HepG2 (cell line): ENCODE data around the gene PIEZO2. TPM values are rescaled to one million over a fixed set of nuclear protein-coding genes. Genes with fewer than 3 reads are reported as not detected.

Source experiments
- ATAC-seq: fragments of 200-7000 bp; cut with Tn5 transposase; 3 replicates; pipeline ENCODE4 v1.9.1; 2020; ENCODE audit warnings: mild to moderate bottlenecking, moderate library complexity
- BruUV-seq: library from RNA; stranded (reverse); fragments of 400-500 nt; replicated peaks from 2 replicates; lab custom pipeline; 2021; lab: Mats Ljungman, UMichigan
- CTCF ChIA-PET: fragments of 300-600 bp; formaldehyde crosslinking; extraction: SDS; loops from one replicate; lab custom pipeline; 2021; ENCODE audit warnings: low total read pairs, inconsistent platforms, low intra/inter-chr PET ratio; lab: Yijun Ruan, JAX
- POLR2A ChIA-PET: fragments of 350-600 bp; sonication (Branson Sonifier 250); formaldehyde crosslinking; loops from one replicate; lab custom pipeline; 2020; ENCODE audit warnings: antibody characterized with exemption, inconsistent platforms; lab: Yijun Ruan, JAX
- DNase-seq: peaks from one replicate; pipeline ENCODE4 v3.0.0-alpha.2; 2015; ENCODE audit warnings: low spot score
- FAIRE-seq: peaks from 3 replicates; lab custom pipeline; 2011; peaks lifted over from hg19 to GRCh38; lab: Jason Lieb, UNC
- H2AFZ ChIP-seq: one replicate; pipeline ENCODE4 v1.6.1; 2011; ENCODE audit warnings: low read length, inconsistent platforms
- H3K27ac ChIP-seq: fragments of 300-600 bp; 3 replicates; pipeline ENCODE4 v1.8.0; 2011; ENCODE audit warnings: mixed run types, mild to moderate bottlenecking, mixed read lengths, low read length, inconsistent platforms; ENCODE audit not compliant: insufficient read depth; ENCODE audit errors: extremely low read length
- H3K27me3 ChIP-seq, 2 experiments: fragments of 200-600 bp in 1 of 2; 2 replicates in 1 of 2; 3 replicates in 1 of 2; pipeline versions ENCODE4 v1.6.0 to v1.8.0; 2011; ENCODE audit warnings: low read length in 2 of 2, mild to moderate bottlenecking in 2 of 2, moderate library complexity in 2 of 2, inconsistent platforms in 1 of 2; ENCODE audit not compliant: insufficient read depth in 2 of 2, control insufficient read depth in 1 of 2
- H3K36me3 ChIP-seq, 2 experiments: fragments of 200-600 bp in 1 of 2; replicated peaks in 1 of 2; 2 replicates in 1 of 2; 3 replicates in 1 of 2; pipeline versions ENCODE4 v1.5.1 to v1.8.0; 2011; ENCODE audit warnings: low read length in 2 of 2, inconsistent platforms in 1 of 2; ENCODE audit not compliant: insufficient read depth in 2 of 2, control insufficient read depth in 1 of 2
- H3K4me1 ChIP-seq: 2 replicates; pipeline ENCODE4 v1.5.1; 2012; ENCODE audit warnings: low read length, inconsistent platforms; ENCODE audit not compliant: insufficient read depth
- H3K4me2 ChIP-seq: 2 replicates; pipeline ENCODE4 v1.6.0; 2011; ENCODE audit warnings: low read depth, low read length, inconsistent platforms
- H3K4me3 ChIP-seq, 3 experiments: fragments of 200-600 bp in 1 of 3; sonication (generic), shearing (Covaris generic) in 1 of 3; replicated peaks in 1 of 3; 2 replicates each; pipeline ENCODE4 v1.5.1; 2011 to 2016; ENCODE audit warnings: low read length in 3 of 3, inconsistent platforms in 2 of 3, low read depth in 2 of 3, mild to moderate bottlenecking in 2 of 3, control low read depth in 1 of 3, mixed read lengths in 1 of 3; ENCODE audit not compliant: insufficient read depth in 1 of 3
- H3K79me2 ChIP-seq: one replicate; pipeline ENCODE4 v1.6.1; 2011; ENCODE audit warnings: low read length, inconsistent platforms; ENCODE audit not compliant: insufficient read depth
- H3K9ac ChIP-seq: 2 replicates; pipeline ENCODE4 v1.6.0; 2011; ENCODE audit warnings: mild to moderate bottlenecking, low read depth, low read length, inconsistent platforms; ENCODE audit not compliant: insufficient read depth
- H3K9me3 ChIP-seq: 2 replicates; pipeline ENCODE4 v1.5.1; 2012; ENCODE audit warnings: mild to moderate bottlenecking, low read length
- H4K20me1 ChIP-seq: 2 replicates; pipeline ENCODE4 v1.6.0; 2011; ENCODE audit warnings: inconsistent platforms, mild to moderate bottlenecking, low read length, moderate library complexity; ENCODE audit not compliant: insufficient read depth
- E2F1 ChIP-seq: sonication (generic); formaldehyde crosslinking; IDR thresholded peaks from 2 replicates; pipeline ENCODE4 v1.5.0; 2020; ENCODE audit warnings: missing genetic modification reagents
- KMT2B ChIP-seq: IDR thresholded peaks from 2 replicates; pipeline ENCODE4 v1.6.1; 2016; ENCODE audit warnings: missing genetic modification reagents, missing compliant biosample characterization
- MLXIP ChIP-seq: sonication (generic); formaldehyde crosslinking; IDR thresholded peaks from 2 replicates; pipeline ENCODE4 v1.9.0; 2021; ENCODE audit warnings: missing genetic modification reagents, borderline replicate concordance
- REXO4 ChIP-seq: sonication (generic); formaldehyde crosslinking; IDR thresholded peaks from 2 replicates; pipeline ENCODE4 v1.8.0; 2022; ENCODE audit warnings: missing genetic modification reagents, mild to moderate bottlenecking, borderline replicate concordance
- ZNF431 ChIP-seq: sonication (generic); formaldehyde crosslinking; IDR thresholded peaks from 2 replicates; pipeline ENCODE4 v1.9.0; 2022; ENCODE audit warnings: missing genetic modification reagents, low read depth, mild to moderate bottlenecking, borderline replicate concordance
- ZNF597 ChIP-seq: sonication (generic); formaldehyde crosslinking; IDR thresholded peaks from 2 replicates; pipeline ENCODE4 v1.5.0; 2020; ENCODE audit warnings: missing genetic modification reagents
- ZNF614 ChIP-seq: IDR thresholded peaks from 2 replicates; pipeline ENCODE4 v1.6.1; 2018; ENCODE audit warnings: missing biosample characterization, missing genetic modification reagents, inconsistent platforms, borderline replicate concordance
- ZNF75D ChIP-seq: sonication (generic); formaldehyde crosslinking; IDR thresholded peaks from 2 replicates; pipeline ENCODE4 v1.8.1; 2023; ENCODE audit warnings: missing genetic modification reagents, mild to moderate bottlenecking, borderline replicate concordance
- WGBS: methylation state at CpG from one replicate; pipeline ENCODE4 v1.1.6; 2017; ENCODE audit warnings: low lambda C conversion rate; 5-methylcytosine and 5-hydroxymethylcytosine counted together
- in situ Hi-C: cut with HindIII; loops from 2 replicates; pipeline ENCODE4 v1.10.0; 2017; ENCODE audit warnings: low pct_unique_long_range_greater_than_20kb; ENCODE audit not compliant: extremely low pct_ligation_motif_present
- intact Hi-C: fragments of 100-400 bp; cut with micrococcal nuclease; formaldehyde crosslinking; loops from one replicate; pipeline ENCODE4 v1.10.0; 2022; ENCODE audit not compliant: unreplicated experiment
- polyA plus RNA-seq, 8 experiments: library from polyadenylated mRNA; depleted of rRNA in 3 of 8; stranded (reverse) in 7 of 8; unstranded in 1 of 8; fragments of >200 nt; fragmentation: Illumina TruSeq in 4 of 8; extraction: Trizol in 4 of 8; gene quantifications; 2 replicates each; pipeline versions ENCODE4 v1.2.1 to v1.2.3, GENCODE V29; 2011 to 2016; ENCODE audit warnings: low read depth in 4 of 8, missing spikeins in 1 of 8, mixed read lengths in 1 of 8; ENCODE audit not compliant: insufficient read depth in 1 of 8
- total RNA-seq, 5 experiments: library from RNA; depleted of rRNA; stranded (reverse); fragments of >200 nt; fragmentation: Illumina TruSeq; extraction: Trizol; gene quantifications; 2 replicates each; pipeline ENCODE4 v1.2.3, GENCODE V29; 2016; ENCODE audit warnings: low read depth in 1 of 5

The PIEZO2 gene
- total and polyA plus RNA-seq, 2 of the 13 experiments (the other 11 are each of a cell fraction or from before 2014, with no cell fraction given) = 15.2 to 27.2 TPM

- Histone ChIP-seq H3K9me3 (no peaks in the 10 kb centered on the region), H3K4me1 (no peaks in the 10 kb centered on the region), H3K4me3 (no peak overlapping the region), H3K36me3 (no peaks in the 10 kb centered on the region), H4K20me1 (no peaks in the 10 kb centered on the region), H2AFZ (no peak overlapping the region), H3K4me2 (no peak overlapping the region), H3K9ac (no peak overlapping the region), H3K79me2 (no peaks in the 10 kb centered on the region), H3K27me3 (no peaks in the 10 kb centered on the region), H3K27ac (no peak overlapping the region)
- ATAC-seq (no peak), DNase-seq (no peak), FAIRE-seq (no peak)
- in situ Hi-C loops = no loop called here
- BruUV-seq = no TSS peak
- no peak for TF ChIP-seq REXO4 (CRISPR knock-in tag)
- no peak for TF ChIP-seq ZNF75D (CRISPR knock-in tag)
- TF ChIP-seq ZNF597 = no peak
- no peak for TF ChIP-seq ZNF614 (CRISPR knock-in tag)
- TF ChIP-seq KMT2B = no peak
- TF ChIP-seq ZNF431 = no peak
- no peak for TF ChIP-seq E2F1 (CRISPR knock-in tag)
- TF ChIP-seq MLXIP (CRISPR knock-in tag) = no peak
- ChIA-PET CTCF (no interaction called here), POLR2A (no interaction called here)
- intact Hi-C loops = no loop called here
- 69% methylated on average over 4 of the region's 4 CpGs for WGBS
Measured at GRCh38 chr18:10723496-10723895, 425.9 kb downstream of the PIEZO2 start.
